ENCODE results near the gene KRT1.
"Not testable (repeated sequence)": the region's sequence is repeated elsewhere in the genome, so short reads cannot be mapped to it uniquely, and the experiment has no call there.

KRT1 gene

DNA sequence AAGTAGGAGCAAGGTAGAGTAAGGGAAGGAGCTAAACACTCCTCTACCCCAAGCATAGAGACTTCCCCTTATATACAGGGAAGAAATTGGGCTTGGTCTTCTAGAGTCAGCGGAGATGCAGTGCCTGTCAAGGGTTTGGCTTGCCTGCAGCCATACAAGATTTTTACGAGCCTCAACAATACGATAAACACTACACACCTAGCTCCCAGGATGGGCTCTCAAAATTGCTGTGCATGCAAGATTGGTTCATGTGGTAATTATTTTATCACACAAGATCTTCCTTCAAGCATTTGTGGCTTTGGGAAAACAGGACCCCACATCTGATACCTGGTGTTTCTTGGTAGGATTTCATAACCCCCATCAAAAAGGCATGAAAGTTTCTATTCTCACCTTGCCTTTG is at the start of gene KRT1:
TSS of gene KRT1 (minus strand) at position 45 of the 400 bp plus-strand sequence. CDS start 59 bp downstream, outside the sequence.
- DNase-seq (ENCODE audit: low spot score), result no peak

DNA sequence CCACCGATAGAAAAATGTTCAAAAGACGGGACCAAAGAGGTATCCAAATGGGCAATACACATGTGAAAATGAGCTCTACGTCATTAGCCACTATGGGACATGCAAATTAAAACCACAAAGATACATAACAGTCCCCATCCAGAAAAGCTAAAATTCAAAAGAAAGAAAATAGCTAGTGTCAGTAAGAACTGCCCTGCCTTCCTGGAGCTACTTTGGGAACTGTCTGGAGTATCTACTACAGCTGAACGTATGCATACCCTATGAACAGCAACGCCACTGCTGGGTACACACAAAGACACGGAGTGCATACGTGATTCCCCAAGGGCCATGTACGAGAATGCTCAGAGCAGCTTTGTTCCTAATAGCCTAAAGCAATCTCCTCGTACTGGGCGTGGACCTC is 48.9 kb upstream of the KRT1 start:
- DNase-seq (ENCODE audit: low spot score), result no peak

GRCh38 chr12:52728374-52728773 is 48.2 kb upstream of the KRT1 start:
- no peak for DNase-seq (ENCODE audit: low spot score)

DNA sequence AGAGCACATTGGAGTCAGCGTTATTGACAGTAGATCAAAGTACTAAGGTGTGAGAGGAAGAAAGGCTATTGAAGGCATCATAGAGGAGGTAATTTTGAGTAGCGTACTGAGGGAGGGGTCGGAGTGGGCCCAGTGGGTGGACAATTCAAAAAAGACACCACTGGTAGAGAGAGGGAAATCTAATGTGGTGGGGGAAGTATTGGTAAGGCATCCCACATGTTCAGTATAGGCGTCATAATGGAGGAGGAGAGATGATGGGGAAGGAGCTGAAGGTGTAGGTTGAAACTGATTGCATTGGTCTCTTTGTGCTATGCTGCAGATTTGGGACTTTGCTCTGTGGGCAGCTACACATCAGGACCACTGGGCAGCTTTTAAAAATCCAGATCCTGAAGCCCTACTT is 46.8 kb upstream of the KRT1 start:
- no peak for DNase-seq (ENCODE audit: low spot score)

GRCh38 chr12:52726451-52726850 is 46.2 kb upstream of the KRT1 start:
- DNase-seq (ENCODE audit: low spot score), result no peak

GRCh38 chr12:52724384-52724783 is 44.2 kb upstream of the KRT1 start:
- DNase-seq (ENCODE audit: low spot score), result no peak

GRCh38 chr12:52722680-52723079 is 42.5 kb upstream of the KRT1 start:
- no peak for DNase-seq (ENCODE audit: low spot score)

GRCh38 chr12:52721838-52722470 is 41.7 kb upstream of the KRT1 start:
- no peak for DNase-seq (ENCODE audit: low spot score)

GRCh38 chr12:52720365-52720886 is 40.2 kb upstream of the KRT1 start:
- DNase-seq (ENCODE audit: low spot score), result no peak

DNA sequence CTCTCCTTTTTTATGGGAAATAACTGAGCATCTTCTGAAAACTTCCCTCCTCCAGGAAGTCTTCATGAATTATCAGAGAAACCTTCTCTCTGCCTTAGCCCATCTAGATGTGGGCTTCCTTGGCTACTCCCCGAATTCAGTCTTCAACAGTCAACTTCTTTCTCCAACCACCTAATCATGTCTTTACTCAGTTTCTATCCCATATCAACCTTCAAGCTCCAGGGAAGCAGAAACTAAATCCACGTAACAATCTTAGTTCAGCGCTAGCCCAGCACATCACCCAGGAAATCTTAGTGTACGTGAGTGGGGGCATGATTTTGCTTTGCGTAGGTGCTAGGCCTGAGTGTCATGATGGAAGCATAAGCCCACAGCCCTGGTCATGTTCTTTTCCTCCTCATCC is 35.9 kb upstream of the KRT1 start:
- no peak for DNase-seq (ENCODE audit: low spot score)

GRCh38 chr12:52715416-52715815 is 35.2 kb upstream of the KRT1 start:
- no peak for DNase-seq (ENCODE audit: low spot score)

- no peak for DNase-seq (ENCODE audit: low spot score)
Measured at GRCh38 chr12:52714887-52715281, 34.7 kb upstream of the KRT1 start.

DNA sequence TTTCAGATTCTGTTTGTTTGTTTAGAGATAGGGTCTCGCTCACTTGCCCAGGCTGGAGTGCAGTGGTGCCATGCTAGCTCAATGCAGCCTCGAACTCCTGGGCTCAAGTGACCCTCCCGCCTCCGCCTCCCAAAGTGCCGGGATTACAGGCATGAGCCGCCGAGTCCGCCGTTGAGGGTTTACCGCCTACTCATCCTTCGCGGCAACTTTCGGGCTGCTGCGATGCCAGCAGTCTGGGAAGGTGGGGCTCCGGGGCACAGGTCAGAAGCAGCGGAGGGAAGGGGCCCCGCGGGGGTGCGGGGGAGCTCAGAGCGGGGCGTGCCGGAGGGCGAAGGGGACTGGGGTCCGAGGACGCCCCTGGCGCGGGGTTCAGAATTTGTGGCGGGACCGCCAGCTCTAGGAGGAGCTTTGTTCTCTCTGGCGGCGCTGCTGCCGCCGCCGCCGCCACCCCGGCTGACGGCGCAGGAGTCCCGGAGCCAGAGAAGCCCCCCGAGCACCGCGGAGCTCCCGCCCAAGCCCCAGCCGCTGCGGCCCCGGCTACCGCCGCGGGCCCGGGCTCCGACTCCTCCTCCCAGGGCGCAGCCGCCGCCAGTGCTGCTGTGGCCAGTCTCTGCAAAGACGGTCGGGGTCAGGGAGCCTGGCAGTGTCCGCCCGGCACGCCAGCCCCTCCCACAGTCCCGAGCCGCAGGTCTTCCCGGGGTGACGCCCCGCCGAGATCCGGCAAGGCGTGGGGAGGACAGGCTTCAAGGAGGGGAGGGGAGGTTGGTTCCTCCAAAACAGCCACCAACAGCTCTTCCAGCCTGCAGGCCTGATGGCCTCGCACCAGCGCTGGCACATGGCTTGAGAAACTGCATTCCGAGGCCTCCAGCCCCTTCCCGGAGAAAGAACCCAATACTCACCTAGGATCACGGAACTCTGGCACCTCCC is 34.0 kb upstream of the KRT1 start:
- DNase-seq (ENCODE audit: low spot score), result no peak

DNA sequence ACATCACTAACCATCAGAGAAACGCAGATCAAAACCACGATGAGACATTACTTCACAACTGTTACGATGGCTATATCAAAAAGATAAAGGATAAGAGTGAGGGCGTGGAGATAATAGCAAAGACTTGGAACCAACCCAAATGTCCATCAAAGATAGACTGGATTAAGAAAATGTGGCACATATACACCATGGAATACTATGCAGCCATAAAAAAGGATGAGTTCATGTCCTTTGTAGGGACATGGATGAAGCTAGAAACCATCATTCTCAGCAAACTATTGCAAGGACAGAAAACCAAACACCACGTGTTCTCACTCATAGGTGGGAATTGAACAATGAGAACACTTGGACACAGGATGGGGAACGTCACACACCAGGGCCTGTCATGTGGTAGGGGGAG is 31.9 kb upstream of the KRT1 start:
- not testable (repeated sequence) for DNase-seq (ENCODE audit: low spot score)

DNA sequence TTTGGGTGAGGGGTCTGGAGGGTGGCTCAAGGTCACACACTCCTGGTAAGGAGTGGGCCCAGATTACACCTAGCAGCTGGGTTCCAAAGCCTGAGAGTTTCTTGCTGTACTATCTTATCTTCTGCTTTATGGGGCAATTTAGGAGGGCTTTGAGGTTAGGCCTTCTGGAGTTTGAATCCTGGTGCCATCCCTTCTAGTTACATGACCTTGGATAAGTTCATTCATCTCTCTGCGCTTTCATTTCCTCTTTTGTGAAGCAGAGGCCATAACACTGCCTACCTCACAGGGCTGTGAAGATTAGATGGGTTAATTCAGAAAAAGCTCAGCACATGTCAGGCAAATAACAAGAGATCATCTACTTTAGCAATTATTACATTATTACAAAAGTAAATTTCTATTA is 30.5 kb upstream of the KRT1 start:
- no peak for DNase-seq (ENCODE audit: low spot score)

DNA sequence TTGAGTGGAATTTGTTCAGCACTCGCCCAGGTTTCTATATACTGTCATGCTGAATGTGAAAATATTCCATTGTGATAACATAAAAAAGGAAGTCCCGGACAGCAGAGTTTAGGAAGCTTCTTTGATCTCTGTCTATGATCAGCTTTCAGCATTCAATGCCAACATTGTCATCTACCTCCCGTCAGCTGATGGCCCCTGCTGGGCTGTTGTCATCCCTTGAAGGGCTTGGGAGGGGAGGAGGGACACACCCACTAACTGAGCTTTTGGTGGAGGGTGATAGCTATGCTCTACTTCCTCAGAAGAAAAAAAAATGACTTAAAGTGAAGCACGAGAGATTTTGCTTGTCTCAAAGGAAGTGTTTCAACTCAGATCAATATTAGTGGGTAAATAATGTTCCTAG is 27.8 kb upstream of the KRT1 start:
- DNase-seq (ENCODE audit: low spot score), result no peak

GRCh38 chr12:52704464-52704863 is 24.3 kb upstream of the KRT1 start:
- DNase-seq (ENCODE audit: low spot score), result no peak

DNA sequence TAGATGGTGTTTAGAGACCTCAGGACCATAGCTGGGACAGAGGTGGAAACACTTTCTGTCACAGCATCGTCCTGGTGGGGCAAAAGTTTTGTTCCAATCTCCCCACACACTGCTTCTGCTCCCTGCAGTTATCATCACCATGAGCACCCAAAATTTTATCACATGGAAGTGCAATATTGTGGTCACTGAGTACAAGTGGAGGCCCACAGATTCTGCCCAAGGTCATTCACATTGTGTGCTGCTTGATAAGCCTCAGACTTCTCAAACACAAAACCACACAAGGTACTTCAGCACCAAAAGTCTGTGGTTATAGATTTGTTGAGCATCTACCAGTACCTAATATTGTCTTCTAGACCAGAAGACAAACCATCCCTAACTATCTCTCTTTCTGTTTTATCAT is 23.7 kb upstream of the KRT1 start:
- no peak for DNase-seq (ENCODE audit: low spot score)

DNA sequence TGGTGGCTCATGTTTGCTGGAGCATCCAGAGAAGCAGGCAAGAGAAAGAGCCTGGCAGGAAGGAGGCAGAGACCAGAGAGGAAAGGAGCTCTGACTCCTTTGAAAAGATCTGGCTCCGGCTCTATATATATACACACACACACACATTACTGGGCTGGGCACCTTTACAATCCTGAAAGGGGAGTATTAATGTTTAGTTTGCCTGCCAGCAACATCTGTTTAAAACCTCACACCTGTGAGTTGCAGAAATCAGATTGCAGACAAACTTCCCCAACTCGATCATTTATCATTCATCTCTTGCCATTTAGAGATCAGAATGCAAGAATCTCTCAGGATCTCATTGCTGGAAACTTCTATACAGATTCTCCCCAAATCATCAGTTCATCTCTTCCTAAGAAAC is 23.2 kb upstream of the KRT1 start, which contains the start of gene KRT77:
TSS of gene KRT77 (minus strand) at position 101 of the 400 bp plus-strand sequence. CDS start at position 11, 90 bp downstream.
- DNase-seq (ENCODE audit: low spot score), result no peak

DNA sequence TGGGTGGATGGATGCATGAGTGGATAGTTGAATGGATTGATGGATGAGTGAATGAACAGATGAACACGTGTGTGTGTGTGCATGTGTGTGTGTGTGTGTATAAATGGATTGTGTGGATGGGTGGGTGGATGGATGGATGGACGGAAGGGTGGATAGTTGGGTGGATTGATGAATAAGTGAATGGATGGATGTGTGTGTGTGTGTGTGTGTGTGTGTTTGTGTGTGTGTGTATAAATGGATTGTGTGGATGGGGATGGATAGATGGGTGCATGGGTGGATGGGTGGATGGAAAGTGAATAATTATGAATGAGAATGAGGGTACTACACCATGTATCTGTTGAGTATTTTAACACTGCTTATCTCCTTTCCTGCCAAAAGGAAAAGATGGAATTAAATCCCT is 22.1 kb upstream of the KRT1 start:
- no peak for DNase-seq (ENCODE audit: low spot score)

DNA sequence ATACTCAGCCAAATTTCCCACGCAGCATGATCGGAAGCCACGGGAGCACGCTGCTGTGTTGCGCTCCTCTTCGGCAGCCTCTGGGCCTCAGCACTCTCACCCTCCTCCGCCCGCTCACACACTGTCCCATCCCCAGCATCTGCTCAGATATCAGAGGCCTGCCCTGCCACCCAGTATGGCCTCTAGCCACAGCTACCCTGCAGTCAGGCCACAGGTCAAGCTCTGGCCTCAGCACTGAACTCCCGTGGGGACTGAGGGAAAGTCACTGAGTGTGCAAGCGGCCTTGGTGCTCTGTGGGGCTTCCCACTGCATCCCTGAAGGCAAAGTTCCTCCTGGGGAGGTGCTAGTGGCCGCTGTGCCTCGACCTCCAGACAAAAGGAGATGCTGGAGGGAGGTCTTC is 21.1 kb upstream of the KRT1 start:
- no peak for DNase-seq (ENCODE audit: low spot score)

- no peak for DNase-seq (ENCODE audit: low spot score)
Measured at GRCh38 chr12:52699960-52700359, 19.8 kb upstream of the KRT1 start.

GRCh38 chr12:52699373-52699772 is 19.2 kb upstream of the KRT1 start:
- DNase-seq (ENCODE audit: low spot score), result no peak
